HG02642 (cell line): ENCODE results near the gene PIK3CA.
"Not testable (repeated sequence)": the region's sequence is repeated elsewhere in the genome, so short reads cannot be mapped to it uniquely, and the experiment has no call there.

Experiments used
- ATAC-seq: cut with Tn5 transposase; IDR thresholded peaks from one replicate; pipeline ENCODE4 v1.9.1; 2021; ENCODE audit warnings: mild to moderate bottlenecking; ENCODE audit not compliant: unreplicated experiment, poor library complexity

Gene PIK3CA

DNA sequence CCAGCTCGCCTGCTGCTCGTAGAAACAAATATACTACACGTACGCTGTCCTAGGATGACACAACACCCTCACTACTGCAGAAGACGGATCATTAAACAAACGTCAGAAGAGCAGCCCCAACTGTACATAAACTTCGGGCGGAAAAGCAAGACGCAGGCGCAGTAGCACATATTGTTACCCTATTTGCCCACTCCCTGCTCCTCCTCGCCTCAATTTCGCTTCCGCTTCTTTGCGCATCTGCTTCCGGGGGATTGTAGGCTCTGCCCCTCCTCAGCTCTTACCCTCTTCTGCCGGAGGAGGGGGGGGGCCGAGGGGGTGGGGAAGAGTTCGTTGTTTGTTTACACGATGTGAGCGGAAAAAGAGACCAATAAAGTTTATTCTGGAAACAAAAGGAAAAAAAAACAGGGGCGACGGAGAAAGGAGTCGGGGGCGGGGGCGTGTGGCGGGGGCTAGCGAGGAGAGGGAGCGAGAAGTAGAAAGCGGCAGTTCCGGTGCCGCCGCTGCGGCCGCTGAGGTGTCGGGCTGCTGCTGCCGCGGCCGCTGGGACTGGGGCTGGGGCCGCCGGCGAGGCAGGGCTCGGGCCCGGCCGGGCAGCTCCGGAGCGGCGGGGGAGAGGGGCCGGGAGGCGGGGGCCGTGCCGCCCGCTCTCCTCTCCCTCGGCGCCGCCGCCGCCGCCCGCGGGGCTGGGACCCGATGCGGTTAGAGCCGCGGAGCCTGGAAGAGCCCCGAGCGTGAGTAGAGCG, at the start of gene PIK3CA:
TSS of gene PIK3CA (plus strand) at position 485 of the 743 bp plus-strand sequence. CDS start 50,469 bp downstream, outside the sequence.
- ATAC-seq, result peak; percentile 80

DNA sequence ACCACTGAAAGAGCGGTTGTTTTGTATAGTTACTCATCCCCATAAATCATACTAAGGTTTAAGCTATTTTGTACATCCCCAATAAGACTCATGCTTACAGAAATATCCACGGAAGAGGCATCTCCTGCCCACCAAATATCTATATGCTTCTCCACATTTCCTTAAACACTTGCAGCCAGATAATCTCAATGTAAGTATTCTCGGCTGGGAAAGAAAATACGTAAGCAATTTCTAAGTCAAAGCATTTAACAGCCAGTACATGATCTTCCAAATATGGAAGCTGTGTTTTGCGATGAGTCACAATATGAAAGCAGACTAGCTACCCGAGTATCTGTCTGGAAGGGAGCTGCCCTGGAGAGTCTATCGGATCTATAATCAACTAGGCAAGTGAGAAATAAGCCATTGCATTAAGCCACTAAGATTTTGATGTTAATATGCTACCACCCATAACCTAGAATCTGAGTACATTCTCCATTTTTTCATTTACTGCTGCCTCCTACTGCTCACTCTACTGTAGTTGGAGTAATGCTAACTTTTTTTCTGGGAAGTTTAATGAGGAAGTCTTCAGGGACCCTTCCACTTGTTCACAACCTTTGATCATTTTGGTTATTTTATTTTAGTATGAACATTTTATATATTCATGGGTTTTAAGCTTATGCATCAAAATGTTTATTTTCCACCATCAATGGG, 49.6 kb upstream of the PIK3CA start:
- ATAC-seq, result no peak

- ATAC-seq, result no peak
Measured at GRCh38 chr3:179100652-179101051, 47.5 kb upstream of the PIK3CA start.

GRCh38 chr3:179105881-179106280, 42.3 kb upstream of the PIK3CA start:
- ATAC-seq, result no peak

GRCh38 chr3:179107617-179108016, 40.5 kb upstream of the PIK3CA start:
- no peak for ATAC-seq

GRCh38 chr3:179108086-179108485, 40.1 kb upstream of the PIK3CA start:
- ATAC-seq, result no peak

GRCh38 chr3:179113903-179114302, 34.3 kb upstream of the PIK3CA start:
- ATAC-seq, result no peak

GRCh38 chr3:179115444-179115843, 32.7 kb upstream of the PIK3CA start:
- ATAC-seq, result not testable (repeated sequence)

GRCh38 chr3:179116816-179117215, 31.3 kb upstream of the PIK3CA start:
- ATAC-seq, result no peak

- not testable (repeated sequence) for ATAC-seq
Measured at GRCh38 chr3:179132191-179132890, 15.8 kb upstream of the PIK3CA start.

GRCh38 chr3:179133575-179133974, 14.6 kb upstream of the PIK3CA start:
- ATAC-seq, result no peak

GRCh38 chr3:179136195-179136594, 12.0 kb upstream of the PIK3CA start:
- ATAC-seq, result no peak

- ATAC-seq, result no peak
Measured at GRCh38 chr3:179141890-179142289, 6.3 kb upstream of the PIK3CA start.

GRCh38 chr3:179146911-179147513, 1.1 kb upstream of the PIK3CA start:
- ATAC-seq, result peak; percentile 21

DNA sequence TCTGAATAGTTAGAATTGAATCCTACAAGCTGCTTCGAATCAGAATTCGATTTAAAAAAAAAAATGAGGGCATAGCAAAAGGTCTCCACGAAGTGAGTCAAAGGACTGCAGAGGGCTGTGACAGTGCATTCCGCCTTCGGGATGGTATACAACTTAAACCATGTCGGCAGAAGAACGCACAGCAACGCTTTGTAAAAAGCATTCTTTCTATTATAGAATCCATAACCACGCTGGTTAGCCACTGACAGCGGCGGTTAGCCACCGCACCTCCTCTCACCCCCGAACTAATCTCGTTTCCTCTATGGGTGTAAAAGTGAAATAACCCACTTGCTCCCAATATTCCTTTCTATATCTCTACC, 664 bp upstream of the PIK3CA start:
- ATAC-seq, result peak; percentile 33

GRCh38 chr3:179148616-179149405, 654 bp downstream of the PIK3CA start:
- ATAC-seq, result peak; percentile 33

GRCh38 chr3:179149406-179149867, 1.3 kb downstream of the PIK3CA start:
- ATAC-seq, result peak; percentile 24

DNA sequence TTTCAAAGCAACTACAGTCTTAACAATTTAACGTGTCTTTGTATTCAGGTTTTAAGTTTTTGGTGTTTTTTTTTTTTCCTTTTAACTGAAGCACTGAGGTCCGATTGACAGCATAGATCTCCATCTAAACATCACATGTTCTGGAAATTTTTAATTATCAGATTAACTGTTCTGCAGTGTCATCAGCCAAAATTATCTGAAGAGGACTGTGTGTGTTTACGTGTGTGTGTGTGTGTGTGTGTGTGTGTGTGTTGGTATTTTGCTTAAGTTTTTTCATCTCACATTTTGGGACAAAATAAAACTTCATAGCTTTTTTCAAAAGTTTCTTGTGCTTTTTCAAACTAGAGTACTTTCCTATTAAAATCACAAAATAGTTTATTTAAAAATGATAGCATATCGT, 1.8 kb downstream of the PIK3CA start:
- ATAC-seq, result no peak

GRCh38 chr3:179150610-179151009, 2.5 kb downstream of the PIK3CA start:
- no peak for ATAC-seq

- no peak for ATAC-seq
Measured at GRCh38 chr3:179151474-179151873, 3.3 kb downstream of the PIK3CA start.
